ENCODE measurements around the gene ECE2.

DNA sequence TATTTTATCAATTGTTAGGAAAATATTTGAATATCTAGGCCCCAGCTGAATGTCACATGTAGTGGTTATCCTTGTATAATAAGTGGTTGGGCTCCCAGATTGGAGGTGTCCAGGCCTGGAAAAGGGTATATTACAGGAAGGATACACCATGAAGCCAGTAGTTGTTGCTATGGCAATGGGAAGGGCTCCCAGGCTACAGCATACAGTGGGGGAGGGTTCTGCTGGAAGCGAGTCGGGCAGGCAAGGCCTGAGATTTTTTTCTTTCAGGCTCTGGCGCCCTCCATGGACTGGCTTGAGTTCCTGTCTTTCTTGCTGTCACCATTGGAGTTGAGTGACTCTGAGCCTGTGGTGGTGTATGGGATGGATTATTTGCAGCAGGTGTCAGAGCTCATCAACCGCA lies 8.9 kb downstream of the ECE2 start:
- TF ChIP-seq POLR2AphosphoS5 (IDR thresholded peaks at IDR 0.05) = no peak
- TF ChIP-seq, protein P1, sequence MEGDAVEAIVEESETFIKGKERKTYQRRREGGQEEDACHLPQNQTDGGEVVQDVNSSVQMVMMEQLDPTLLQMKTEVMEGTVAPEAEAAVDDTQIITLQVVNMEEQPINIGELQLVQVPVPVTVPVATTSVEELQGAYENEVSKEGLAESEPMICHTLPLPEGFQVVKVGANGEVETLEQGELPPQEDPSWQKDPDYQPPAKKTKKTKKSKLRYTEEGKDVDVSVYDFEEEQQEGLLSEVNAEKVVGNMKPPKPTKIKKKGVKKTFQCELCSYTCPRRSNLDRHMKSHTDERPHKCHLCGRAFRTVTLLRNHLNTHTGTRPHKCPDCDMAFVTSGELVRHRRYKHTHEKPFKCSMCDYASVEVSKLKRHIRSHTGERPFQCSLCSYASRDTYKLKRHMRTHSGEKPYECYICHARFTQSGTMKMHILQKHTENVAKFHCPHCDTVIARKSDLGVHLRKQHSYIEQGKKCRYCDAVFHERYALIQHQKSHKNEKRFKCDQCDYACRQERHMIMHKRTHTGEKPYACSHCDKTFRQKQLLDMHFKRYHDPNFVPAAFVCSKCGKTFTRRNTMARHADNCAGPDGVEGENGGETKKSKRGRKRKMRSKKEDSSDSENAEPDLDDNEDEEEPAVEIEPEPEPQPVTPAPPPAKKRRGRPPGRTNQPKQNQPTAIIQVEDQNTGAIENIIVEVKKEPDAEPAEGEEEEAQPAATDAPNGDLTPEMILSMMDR (IDR thresholded peaks at IDR 0.05) = no peak
- TF ChIP-seq POLR2A (IDR thresholded peaks at IDR 0.05) = no peak
- TF ChIP-seq EP300 (IDR thresholded peaks at IDR 0.05) = no peak

All from upper lobe of left lung (tissue), 4 donors.